ENCODE results near the gene DNM1.

- no peak for TF ChIP-seq CTCF (IDR thresholded peaks at IDR 0.05)
- no peak for TF ChIP-seq POLR2A (IDR thresholded peaks at IDR 0.05)
Measured at GRCh38 chr9:128193469-128194096, 9.6 kb upstream of the DNM1 start.
